Tibial nerve (tissue), 4 donors: Measurements from ENCODE around the gene NCF2. TPM values are rescaled to one million over a fixed set of nuclear protein-coding genes. Genes with fewer than 3 reads are reported as not detected.

Experiments
- DNase-seq, 2 donors: peaks; one replicate each; pipeline ENCODE4 v3.0.0-alpha.2; 2019; ENCODE audit warnings: low spot score in 2 of 2
- H3K27ac ChIP-seq, 4 donors: fragments of 200-600 bp; sonication (generic) in 3 of 4; one replicate each; pipeline ENCODE4 v1.5.1; 2017 to 2019; ENCODE audit warnings: mild to moderate bottlenecking in 1 of 4
- H3K27me3 ChIP-seq, 2 donors: fragments of 200-600 bp; sonication (generic) in 1 of 2; one replicate each; pipeline versions ENCODE4 v1.5.1 to v1.6.0; 2017 to 2019
- H3K36me3 ChIP-seq, 3 donors: fragments of 200-600 bp; sonication (generic); one replicate each; pipeline ENCODE4 v1.5.1; 2018 to 2019
- H3K4me1 ChIP-seq, 4 donors: fragments of 200-600 bp; sonication (generic) in 3 of 4; one replicate each; pipeline ENCODE4 v1.5.1; 2017 to 2019
- H3K4me3 ChIP-seq, 4 donors: fragments of 200-600 bp; sonication (generic) in 3 of 4; one replicate each; pipeline ENCODE4 v1.5.1; 2017 to 2019; ENCODE audit warnings: mild to moderate bottlenecking in 1 of 4, moderate library complexity in 1 of 4
- H3K9me3 ChIP-seq, 4 donors: fragments of 200-600 bp; sonication (generic) in 3 of 4; one replicate each; pipeline ENCODE4 v1.5.1; 2017 to 2019
- EP300 ChIP-seq, 2 donors: sonication (generic); formaldehyde crosslinking; IDR thresholded peaks; one replicate each; pipeline ENCODE4 v1.6.1; 2017; ENCODE audit warnings: antibody characterized with exemption in 2 of 2, mild to moderate bottlenecking in 1 of 2
- POLR2A ChIP-seq, 2 donors: fragments of 450-650 bp; IDR thresholded peaks; one replicate each; pipeline ENCODE4 v1.6.1; 2017; ENCODE audit warnings: antibody characterized with exemption in 2 of 2, mild to moderate bottlenecking in 2 of 2, moderate library complexity in 2 of 2
- WGBS, 2 donors: methylation state at CpG; one replicate each; pipeline ENCODE4 v1.1.5; 2018; 5-methylcytosine and 5-hydroxymethylcytosine counted together
- total RNA-seq, 4 donors: library from RNA; depleted of rRNA; stranded (reverse); fragments of >200 nt; gene quantifications; one replicate each; pipeline ENCODE4 v1.1.0, GENCODE V29; 2016
- TF ChIP-seq, protein P1 (sequence below), 5 experiments: fragments of 200-600 bp in 3 of 5; fragments of 450-650 bp in 2 of 5; sonication (generic) in 3 of 5; IDR thresholded peaks; one replicate each; pipeline ENCODE4 v1.5.1; 2016 to 2019; ENCODE audit warnings: antibody characterized with exemption in 5 of 5, mild to moderate bottlenecking in 3 of 5, moderate library complexity in 2 of 5

The NCF2 gene
- total RNA-seq, 4 donors from 2014 or later, result 9.6 to 21.0 (median 17.1) TPM

DNA sequence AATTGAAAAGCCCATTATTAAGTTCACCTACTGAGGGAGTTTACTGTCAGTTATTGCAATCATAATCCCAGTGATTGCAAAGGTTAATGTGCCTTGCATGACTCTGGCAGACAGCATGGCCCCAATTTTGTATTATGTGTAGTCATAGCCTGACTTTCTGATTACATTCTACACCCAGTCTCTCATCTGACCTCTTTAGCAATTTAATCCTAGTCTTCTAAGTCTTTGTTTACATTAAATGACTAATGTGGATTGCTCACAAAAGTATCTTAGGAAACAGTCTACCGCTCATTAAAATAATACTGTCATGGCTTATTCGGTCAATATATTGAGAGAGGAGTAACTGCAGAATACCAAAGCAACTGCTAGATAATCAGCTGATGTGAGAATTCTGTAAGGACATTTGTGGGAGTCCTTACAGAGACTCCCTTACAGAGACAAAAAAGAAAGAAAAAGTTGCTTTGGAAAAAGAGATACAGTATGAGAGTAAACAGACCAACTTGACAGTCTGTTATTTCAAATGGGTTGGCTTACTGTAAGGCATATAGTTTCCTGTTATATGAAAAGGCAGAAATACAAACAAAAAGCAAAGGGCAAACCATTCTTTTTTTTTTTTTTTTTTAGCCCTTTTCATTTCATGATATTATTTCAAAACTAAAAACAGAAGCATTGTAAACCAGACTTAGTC, 75.1 kb downstream of the NCF2 start:
- WGBS, 2 donors, result 53 to 71% methylated on average over 2 of the region's 2 CpGs
- H3K27ac ChIP-seq, result no peak overlapping the region
- no peaks in the 10 kb centered on the region for H3K27me3 ChIP-seq
- H3K4me1 ChIP-seq, result peaks cover 0 to 17% (median 0%) of the 10 kb centered on the region in 4 donors
- no peak overlapping the region for H3K4me3 ChIP-seq
- DNase-seq, result no peak
- TF ChIP-seq, protein P1, sequence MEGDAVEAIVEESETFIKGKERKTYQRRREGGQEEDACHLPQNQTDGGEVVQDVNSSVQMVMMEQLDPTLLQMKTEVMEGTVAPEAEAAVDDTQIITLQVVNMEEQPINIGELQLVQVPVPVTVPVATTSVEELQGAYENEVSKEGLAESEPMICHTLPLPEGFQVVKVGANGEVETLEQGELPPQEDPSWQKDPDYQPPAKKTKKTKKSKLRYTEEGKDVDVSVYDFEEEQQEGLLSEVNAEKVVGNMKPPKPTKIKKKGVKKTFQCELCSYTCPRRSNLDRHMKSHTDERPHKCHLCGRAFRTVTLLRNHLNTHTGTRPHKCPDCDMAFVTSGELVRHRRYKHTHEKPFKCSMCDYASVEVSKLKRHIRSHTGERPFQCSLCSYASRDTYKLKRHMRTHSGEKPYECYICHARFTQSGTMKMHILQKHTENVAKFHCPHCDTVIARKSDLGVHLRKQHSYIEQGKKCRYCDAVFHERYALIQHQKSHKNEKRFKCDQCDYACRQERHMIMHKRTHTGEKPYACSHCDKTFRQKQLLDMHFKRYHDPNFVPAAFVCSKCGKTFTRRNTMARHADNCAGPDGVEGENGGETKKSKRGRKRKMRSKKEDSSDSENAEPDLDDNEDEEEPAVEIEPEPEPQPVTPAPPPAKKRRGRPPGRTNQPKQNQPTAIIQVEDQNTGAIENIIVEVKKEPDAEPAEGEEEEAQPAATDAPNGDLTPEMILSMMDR (IDR thresholded peaks at IDR 0.05), result no peak
- no peak for TF ChIP-seq EP300 (IDR thresholded peaks at IDR 0.05)
- TF ChIP-seq POLR2A (IDR thresholded peaks at IDR 0.05), result no peak
- H3K9me3 ChIP-seq, result no peaks in the 10 kb centered on the region
- peaks cover 0 to 30% (median 0%) of the 10 kb centered on the region in 3 donors for H3K36me3 ChIP-seq

DNA sequence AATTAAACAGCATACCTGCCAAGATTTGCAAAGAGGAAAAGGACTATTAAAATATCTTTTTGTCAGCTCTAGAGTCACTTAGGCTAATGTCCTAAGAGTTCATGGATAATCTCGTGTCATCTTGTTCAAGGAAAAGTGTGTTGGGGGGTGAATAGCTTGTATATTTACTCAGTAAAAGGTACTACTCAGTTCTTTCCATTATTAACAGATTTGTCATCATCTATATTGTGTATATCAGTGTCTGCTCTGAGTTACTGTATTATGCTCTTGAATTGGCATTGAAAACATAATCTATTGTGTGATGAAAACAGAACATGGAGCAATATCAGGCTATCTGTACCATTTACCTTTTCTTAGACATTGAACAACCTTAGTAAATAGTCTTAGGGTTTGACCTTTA, 76.0 kb downstream of the NCF2 start:
- no peak overlapping the region for H3K4me3 ChIP-seq
- peaks cover 0 to 17% (median 0%) of the 10 kb centered on the region in 4 donors for H3K4me1 ChIP-seq
- DNase-seq, result no peak
- H3K36me3 ChIP-seq, result peaks cover 0 to 30% (median 0%) of the 10 kb centered on the region in 3 donors
- H3K27ac ChIP-seq, result no peak overlapping the region
- H3K27me3 ChIP-seq, result no peaks in the 10 kb centered on the region
- TF ChIP-seq, protein P1 (IDR thresholded peaks at IDR 0.05), result no peak
- TF ChIP-seq EP300 (IDR thresholded peaks at IDR 0.05) (no peak), POLR2A (IDR thresholded peaks at IDR 0.05) (no peak)
- no peaks in the 10 kb centered on the region for H3K9me3 ChIP-seq
- WGBS, 2 donors, result 92 to 94% methylated on average over 1 of the region's 1 CpG

DNA sequence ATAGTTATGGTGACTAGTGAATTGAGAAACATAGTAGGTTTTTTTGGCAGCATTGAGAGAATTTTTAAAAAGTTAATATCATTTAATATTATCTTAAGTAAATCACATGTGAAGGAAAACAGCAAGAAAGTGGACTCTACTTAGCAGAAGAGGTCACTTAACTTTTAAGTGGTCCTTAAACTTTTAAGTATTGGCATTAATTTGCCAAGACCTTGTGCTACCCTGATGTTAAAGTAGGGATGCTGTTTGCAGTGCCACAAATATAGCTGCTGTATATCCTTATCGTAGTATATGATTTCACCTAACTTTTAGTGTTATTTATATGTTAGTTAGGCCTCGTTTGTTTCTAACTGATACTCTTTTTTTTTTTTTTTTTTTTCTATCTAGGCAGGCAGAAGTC, 77.8 kb downstream of the NCF2 start:
- 86 to 91% methylated on average over 2 of the region's 2 CpGs for WGBS, 2 donors
- Histone ChIP-seq H3K27me3 (no peaks in the 10 kb centered on the region), H3K9me3 (no peaks in the 10 kb centered on the region), H3K36me3 (peaks cover 0 to 13% (median 0%) of the 10 kb centered on the region in 3 donors), H3K4me1 (peaks cover 0 to 20% (median 1%) of the 10 kb centered on the region in 4 donors), H3K27ac (no peak overlapping the region), H3K4me3 (no peak overlapping the region)
- no peak for TF ChIP-seq EP300 (IDR thresholded peaks at IDR 0.05)
- TF ChIP-seq, protein P1 (IDR thresholded peaks at IDR 0.05), result no peak
- TF ChIP-seq POLR2A (IDR thresholded peaks at IDR 0.05), result no peak
- DNase-seq, result no peak

DNA sequence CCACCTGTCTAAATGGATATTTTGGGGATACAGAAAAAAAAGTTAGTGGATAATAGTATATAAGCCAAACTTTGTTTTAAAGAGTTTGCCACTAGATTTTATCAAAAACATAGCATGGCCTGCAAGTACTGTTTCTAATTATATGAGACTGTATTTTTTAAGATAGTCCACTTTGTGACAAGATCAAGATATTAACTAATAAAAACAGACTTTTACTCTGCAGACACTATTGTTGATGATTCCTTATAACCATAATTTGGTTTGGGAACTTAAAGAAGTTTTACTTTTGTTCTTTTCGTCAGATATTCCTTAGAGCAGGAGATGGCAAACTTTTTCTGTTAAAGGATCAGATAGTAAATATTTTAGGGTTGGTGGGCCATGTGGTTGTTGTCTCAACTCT, 81.6 kb downstream of the NCF2 start:
- no peaks in the 10 kb centered on the region for H3K9me3 ChIP-seq
- TF ChIP-seq, protein P1 (IDR thresholded peaks at IDR 0.05), result no peak
- TF ChIP-seq EP300 (IDR thresholded peaks at IDR 0.05), result no peak
- H3K4me3 ChIP-seq, result no peak overlapping the region
- H3K27me3 ChIP-seq, result no peaks in the 10 kb centered on the region
- no peak overlapping the region for H3K27ac ChIP-seq
- no peaks in the 10 kb centered on the region for H3K36me3 ChIP-seq
- H3K4me1 ChIP-seq, result peaks cover 0 to 15% (median 1%) of the 10 kb centered on the region in 4 donors
- no peak for DNase-seq
- 90 to 92% methylated on average over 1 of the region's 1 CpG for WGBS, 2 donors

DNA sequence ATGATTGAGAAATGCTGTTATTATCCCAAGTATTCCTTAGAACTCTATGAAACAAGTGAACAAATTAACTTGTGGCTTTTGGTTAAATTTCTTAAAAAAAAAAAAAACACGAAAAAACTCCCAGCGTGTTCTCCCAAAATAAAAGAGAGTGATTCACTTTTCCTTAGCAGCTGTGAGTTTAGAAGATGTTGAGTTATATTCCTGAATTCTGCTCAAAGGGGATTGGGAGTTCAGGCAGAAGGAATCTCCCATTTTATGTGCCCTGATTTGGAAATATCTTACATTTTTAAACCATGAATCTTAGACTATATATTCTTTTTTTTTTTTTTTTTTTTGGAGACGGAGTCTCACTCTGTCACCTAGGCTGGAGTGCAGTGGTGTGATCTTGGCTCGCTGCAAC, 83.7 kb downstream of the NCF2 start:
- Histone ChIP-seq H3K27ac (no peak overlapping the region), H3K27me3 (no peaks in the 10 kb centered on the region), H3K4me1 (peaks cover 0 to 22% (median 1%) of the 10 kb centered on the region in 4 donors), H3K36me3 (no peaks in the 10 kb centered on the region), H3K9me3 (no peaks in the 10 kb centered on the region), H3K4me3 (no peak overlapping the region)
- 85 to 90% methylated on average over 4 of the region's 4 CpGs for WGBS, 2 donors
- TF ChIP-seq POLR2A (IDR thresholded peaks at IDR 0.05) (no peak), EP300 (IDR thresholded peaks at IDR 0.05) (no peak)
- TF ChIP-seq, protein P1 (IDR thresholded peaks at IDR 0.05), result no peak
- DNase-seq, result no peak
